HG03139 (cell line): ENCODE data around the gene SLCO2A1.

Experiments
- ATAC-seq: cut with Tn5 transposase; IDR thresholded peaks from one replicate; pipeline ENCODE4 v1.9.1; 2021; ENCODE audit not compliant: unreplicated experiment

Gene SLCO2A1

DNA sequence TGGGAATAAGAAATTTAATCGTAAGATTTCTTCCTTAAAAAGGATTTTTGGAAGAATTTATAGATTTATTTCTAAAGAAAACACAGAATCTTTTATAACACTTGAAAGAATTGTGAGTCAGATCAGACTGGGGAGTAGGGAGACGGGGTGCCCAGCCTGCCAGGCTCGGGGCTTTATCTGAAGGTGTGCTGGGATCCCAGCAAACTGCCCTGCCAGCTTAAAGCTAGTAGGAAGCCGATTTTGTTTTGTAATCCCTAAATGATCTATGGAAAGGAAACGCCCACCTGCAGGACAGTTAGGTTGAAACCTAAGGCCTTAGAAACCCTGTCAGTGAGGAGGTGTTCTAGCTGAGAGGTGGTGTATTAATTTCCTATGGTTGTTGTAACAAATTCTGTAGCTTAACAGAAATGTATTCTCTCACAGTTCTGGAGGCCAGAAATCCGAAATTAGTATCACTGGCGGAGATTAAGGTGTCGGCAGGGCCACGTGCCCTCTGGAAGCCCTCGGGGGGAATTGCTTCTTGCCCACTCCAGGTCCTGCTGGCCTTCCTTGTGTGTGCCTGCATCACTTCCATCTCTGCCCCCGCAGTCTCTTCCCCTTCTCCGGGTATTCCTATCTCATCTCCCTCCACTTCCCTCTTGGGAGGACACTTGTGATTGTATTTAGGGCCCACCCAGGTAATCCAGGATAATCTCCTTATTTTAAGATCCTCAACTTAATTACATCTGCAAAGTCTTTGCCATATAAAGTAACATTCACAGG, 114.7 kb downstream of the SLCO2A1 start:
- no peak for ATAC-seq

DNA sequence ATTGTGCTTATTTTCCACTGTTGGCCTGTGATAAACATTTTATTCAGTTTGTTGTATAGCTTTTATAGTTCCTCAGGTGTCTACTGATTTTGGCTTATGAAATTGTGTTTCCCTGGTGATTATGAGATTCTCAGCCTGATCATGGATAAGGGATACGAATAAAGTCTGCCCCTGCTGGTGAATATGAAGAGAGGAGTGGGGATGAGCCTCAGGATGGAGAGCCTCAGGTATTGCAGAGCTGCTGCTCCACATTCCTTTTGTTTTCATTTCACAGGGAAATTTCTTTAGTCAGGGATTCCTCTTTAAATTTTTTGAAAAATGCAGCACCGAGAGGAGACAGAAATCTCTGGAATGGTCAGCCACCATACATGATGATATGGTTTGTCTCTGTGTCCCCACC, 119.3 kb downstream of the SLCO2A1 start:
- no peak for ATAC-seq

DNA sequence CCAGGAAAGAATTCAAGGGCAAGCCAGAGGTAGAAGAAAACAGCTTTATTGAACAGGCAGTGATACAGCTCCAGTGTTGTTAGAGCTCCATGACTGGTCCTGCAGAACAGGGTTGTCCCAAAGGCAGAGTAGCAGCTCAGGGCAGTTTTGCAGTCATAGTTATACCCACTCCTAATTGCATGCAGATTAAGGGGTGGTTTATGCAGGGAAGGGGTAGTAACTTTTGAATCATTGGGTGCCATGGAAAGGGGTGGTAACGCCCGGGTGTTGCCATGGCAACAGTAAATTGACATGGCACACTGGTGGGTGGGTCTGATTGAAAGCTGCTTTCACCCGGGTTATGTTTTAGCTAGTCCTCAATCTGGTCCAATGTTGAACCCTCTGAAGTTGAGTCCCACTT, 124.3 kb downstream of the SLCO2A1 start:
- no peak for ATAC-seq

DNA sequence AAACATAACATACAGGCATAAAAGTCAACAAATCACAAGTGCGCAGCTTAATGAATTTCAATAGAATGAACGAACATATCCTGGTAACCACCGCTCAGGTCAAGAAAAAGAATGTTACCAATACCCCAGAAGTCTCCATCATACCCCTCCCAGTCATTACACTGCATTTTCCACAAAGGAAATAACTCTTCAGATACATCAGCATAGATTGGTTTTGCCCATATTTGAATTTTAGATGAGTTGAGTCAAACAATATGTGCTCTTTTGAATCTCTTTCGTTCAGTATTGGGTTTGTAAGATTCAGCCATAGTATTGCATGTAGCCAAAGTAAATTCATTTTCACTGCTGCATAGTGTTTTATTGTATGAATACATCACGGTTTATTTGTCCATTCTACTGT, 127.9 kb downstream of the SLCO2A1 start:
- no peak for ATAC-seq

DNA sequence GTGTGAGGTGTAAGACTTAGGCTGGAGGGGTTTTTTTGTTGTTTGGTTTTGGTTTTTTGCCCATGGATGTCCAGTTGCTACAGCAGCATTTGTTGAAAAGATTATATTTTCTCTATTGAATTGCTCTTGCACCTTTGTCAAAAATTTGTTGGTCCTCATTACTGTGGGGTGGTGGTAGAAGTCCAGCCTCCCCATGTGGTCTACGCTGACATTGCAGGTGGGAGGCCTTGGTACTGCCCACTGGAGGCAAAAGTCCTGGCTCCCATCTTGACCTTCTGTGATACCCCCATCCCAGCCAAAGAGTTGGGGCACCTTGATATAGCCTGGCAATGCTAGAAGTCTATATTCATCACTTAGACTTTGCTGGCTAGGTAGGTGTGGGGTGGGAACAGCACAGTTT, 128.6 kb downstream of the SLCO2A1 start:
- ATAC-seq, result no peak

DNA sequence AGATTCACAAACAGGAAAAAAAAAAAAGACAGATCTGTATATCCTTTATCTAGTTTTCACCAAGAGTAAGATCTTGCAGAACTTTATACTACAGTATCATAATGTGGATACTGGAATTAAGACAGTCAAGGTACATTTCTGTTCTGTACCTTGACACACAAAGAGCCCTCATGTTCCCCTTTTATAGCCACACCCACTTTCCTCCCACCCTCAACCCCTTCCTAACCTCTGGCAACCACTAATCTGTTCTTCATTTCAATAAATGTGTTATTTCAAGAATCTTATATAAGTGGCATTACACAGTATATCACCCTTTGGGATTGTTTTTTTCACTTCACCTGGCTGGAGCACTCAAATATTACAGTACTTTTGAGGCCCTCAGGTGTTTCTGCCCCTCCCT, 130.4 kb downstream of the SLCO2A1 start:
- ATAC-seq, result no peak

DNA sequence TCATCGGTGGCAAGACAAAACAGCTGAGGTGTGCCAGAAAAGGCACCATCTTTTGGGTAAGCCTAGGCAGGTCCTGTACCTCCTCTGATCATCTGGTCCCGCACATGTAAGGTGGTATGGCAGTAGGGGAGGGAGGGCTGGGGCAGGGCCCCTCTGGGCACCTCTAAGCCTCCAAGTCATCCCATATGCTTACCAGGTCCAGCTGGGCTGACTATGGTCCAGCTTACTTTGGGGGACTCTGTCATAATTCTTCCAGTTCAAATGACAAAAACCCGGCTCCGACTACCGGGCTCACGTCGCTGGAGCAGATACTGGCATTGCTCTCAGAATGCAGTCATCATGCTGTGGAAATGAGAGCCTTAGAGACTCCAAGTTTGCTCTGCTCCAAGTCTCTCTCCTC, 132.2 kb downstream of the SLCO2A1 start:
- ATAC-seq, result no peak

DNA sequence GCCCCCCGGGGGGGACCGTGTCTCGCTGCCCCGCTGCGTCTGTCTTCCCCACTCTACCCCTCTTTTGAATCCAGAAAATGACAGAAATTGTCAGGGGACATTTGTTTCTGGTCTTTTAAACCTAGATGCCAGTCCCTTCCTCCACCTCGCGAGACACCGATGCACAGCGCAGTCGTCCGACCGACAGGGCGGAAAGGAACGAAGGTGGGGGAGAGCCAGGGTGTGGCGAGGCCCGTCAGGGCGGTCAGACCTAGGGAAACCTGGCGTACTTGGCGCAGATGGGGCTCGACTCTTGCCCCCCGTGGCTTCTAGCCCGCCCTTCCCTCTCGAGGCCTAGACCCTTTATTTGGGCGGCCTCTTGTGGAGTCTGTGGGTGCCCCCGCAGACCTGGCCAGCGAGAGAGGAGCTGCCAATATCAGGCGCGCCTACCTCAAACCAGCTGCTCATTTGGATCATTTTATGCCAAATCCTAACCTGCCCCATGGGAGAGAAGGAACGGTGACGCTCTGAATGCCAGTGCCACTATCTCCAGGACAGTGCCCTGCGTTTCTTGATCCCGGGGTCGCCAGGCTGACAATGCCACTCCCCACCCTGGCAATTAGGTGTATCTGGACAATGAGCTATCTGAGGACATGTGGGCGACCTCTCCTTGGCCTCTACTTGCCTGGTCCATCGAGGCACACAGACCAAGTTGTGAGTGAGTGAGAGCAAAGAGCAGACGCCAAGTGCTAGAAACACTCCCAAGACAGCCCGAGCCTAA, 133.5 kb downstream of the SLCO2A1 start:
- ATAC-seq, result no peak

DNA sequence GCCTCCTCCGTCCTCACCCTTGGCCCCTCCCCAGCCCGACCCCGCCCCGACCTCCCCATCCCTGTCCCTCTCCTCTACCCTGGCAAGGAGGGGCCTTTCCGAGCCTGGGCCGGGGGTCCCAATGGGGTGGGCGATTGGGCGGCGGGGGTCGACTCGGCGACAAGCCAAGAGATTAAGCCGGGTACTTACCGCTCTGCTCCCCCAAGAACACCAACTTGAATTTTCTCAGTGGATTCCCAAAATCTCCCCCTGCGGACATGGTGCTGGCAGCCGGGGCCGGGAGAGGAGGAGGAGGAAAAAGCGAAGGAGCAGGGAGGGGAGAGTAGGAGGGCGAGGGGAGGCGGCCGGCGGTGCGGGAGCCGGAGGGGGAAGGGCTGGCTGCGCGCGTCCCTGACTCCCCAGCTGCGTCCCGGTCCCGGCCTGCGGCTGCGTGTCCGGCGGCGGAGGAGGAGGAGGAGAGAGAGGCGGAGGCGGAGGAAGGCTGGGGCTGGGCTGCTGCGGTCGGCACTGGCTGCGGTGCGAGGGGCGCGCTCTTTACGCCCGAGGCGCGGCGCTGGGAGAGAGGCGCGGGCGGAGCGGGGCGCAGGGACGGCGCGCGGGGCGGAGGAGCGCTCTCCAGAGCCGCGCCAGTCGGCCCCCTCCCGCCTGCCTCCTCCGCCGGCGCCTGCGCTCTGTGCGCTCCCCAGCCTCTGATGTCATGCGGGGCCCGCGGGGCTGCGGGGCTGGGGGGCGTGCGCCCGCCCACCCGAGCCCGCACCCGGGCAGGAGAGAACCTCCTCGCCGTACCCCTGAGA, 134.3 kb downstream of the SLCO2A1 start, which contains the start of gene RAB6B:
Gene RAB6B, minus strand, starts transcription at position 675 of the 794 bp plus-strand sequence. Its CDS starts 416 bp downstream, at position 259.
- ATAC-seq, result no peak

DNA sequence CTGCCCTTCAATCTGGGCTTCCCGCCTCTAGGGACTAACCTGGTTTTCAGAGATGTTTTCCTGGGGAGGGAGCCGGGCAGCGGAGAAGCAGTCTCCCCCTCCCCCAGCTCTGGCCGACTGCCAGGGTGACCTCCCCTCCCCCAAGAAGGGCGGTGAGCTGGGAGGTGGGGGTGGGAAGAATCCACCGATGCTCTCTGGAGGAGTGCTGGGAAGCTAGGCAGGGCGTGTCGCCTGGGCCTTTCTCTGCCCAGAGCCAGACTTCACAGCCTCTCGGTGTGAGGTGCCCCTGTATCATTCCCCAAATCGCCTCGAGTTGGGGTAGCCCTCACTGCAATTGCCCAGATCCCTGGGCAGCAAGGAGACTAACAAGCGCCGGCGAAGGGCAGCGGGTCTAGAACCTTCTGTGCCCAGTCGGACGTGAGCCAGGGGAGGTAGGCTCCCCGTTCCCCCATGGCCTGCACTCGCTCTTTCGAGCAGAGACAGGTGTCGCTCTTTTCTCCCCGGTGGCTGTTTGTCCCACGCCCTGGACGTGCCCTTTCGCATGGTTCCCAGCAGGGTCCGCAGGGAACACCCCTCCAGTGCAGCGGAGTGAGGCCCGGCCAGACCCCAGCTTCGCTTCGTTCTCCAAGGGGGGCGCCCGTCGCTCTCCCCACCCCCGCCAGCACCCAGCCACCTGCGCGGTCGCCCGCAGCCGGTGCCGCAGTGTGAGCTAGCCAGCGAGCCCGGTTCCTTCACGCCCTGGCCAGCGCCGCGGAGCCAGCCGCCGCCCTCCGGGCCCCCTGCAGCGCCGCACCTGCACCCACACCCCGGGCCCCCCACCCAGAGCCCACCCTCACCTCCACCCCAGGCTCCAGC, 135.1 kb downstream of the SLCO2A1 start:
- ATAC-seq, result no peak

DNA sequence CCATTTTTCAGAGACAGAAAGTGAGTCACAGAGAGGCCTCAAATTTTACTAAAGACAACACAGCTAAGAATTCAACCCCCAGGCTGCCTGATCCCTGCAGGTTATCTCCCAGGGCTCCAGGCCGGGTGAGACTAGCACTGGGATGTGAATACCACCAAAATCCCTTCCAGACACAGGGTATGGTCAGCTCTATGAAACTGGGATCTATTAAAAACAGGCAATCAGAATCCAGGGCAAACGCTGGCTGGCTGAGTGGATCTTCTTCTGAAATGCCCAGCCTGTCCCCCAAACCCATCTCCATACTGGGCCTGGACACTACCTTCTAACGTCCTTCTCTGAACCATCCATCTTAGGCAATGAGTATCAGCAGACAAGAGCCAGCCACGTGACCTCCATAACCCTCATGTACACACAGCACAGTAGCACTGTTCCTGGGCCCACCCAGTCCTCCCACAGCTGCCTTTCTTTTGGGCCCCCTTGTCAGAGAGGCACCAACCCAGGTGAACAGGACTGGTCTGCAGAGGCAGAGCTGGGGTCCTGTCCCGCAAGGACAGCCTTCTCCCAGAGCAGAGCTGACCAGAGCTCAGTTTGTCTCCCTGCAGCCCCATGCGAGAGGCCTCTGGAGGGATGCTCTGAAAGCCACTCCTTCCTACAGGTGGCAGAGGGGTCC, 135.9 kb downstream of the SLCO2A1 start:
- ATAC-seq, result no peak

DNA sequence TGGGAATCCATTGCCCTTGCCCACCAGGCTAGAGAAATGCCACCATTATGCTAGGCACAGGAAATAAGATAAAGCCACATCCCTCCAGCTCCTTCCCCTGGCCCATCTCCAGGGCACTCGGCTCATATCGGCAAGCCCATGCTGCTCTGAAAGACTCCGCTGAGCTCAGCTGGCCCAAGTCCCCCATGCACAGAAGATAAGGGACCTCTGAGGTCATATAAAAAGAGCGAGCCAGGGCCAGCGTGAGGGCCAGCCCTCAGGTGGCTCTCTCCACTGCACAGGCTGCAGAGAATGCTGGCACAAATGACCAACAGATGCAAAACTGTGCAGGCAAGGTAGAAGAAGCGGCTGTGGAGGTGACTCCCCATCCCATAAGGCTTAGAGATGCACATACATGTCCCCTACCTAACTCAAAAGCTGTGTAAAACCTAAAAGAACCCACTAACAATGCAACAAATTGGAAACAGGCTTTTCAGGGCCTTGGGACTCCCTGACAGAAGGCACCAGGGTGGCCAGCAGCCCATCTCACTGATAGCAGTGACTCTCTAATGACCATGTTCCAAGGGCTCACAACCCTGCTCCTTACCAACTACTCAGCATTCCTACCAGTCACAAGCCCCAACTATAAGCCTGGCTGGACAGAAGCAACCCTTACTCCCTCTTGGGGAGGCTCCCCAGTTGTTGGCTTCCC, 137.0 kb downstream of the SLCO2A1 start:
- ATAC-seq, result no peak

DNA sequence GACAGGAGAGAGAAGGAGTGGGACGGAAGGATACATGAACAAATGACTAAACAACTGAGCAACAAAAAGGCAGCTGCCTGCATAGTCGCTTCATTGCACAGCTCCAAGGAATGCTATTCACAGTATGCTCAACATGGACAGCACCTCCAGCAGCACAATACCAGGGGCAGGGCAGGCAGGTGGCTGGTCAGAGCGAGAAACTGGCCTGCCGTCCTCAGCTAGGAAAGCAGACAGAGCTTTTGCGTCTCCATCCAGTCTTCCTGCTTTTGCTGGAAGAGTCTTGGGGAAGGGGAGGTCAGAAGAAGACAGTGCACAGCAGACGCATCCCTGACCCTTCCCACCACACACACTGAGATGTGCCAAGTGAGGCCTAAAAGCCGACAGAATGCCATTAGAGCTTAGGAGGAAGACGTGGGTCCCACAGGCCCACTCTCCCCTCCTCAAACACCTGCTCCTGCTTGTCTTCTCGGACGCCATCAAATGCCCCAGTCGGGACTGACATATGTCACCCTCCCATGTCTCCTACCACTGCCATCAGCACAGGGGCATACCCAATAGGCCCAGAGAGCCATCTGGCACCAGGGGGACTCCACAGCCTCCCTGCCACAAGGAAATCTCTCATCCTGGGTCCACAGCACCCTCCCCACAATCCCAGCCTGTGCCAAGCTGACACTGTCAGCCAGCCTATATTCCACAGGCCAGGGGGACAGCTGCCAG, 137.9 kb downstream of the SLCO2A1 start:
- ATAC-seq, result no peak

DNA sequence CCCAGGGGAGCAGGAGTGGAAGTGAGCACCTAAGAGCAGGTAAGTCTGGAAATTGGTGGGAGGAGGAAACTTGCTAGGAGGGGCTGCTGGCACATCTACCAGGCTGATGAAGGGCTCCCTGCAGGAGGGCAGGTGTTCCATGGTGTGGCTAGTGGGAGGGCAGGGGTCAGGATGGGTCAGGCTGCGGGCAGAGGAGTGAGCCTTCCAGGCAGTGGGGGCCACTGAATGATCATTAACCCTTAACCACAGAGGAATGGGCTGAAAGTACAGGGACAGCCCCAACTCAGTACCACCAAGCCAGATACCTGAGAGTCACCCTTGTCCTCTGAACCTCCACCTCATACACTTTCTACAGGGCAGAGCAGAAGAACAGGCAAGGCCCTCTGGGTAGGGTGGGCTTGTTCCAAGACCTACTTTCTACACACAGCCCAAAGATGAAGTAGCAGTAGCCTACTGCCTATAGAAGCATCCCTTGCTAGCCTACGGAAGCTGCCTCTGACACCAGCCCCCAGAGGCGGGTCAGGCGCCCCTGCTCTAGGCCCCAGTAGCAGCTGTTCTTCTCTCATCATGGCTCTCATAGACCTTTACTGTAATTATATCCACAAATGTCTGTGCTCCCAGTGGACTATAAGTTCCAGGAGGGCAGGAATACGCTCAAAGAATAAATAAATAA, 138.6 kb downstream of the SLCO2A1 start:
- ATAC-seq, result no peak

DNA sequence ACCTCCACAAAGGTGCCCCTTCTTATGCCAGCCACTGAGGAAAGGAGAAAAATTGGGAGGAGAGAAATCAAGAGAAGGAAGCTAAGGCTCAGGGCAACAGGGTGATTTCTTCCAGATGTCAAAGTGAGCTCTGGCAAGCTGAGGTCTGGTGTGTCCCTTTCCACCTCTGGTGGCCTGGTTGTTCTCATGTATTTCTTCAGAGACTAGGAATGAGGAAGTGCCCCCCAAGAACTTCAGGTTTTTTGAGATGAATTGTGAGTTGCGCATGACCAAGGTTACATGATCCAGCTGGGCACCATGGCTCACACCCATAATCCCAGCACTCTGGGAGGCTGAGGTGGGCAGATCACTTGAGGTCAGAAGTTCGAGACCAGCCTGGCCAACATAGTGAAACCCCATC, 139.7 kb downstream of the SLCO2A1 start:
- no peak for ATAC-seq

DNA sequence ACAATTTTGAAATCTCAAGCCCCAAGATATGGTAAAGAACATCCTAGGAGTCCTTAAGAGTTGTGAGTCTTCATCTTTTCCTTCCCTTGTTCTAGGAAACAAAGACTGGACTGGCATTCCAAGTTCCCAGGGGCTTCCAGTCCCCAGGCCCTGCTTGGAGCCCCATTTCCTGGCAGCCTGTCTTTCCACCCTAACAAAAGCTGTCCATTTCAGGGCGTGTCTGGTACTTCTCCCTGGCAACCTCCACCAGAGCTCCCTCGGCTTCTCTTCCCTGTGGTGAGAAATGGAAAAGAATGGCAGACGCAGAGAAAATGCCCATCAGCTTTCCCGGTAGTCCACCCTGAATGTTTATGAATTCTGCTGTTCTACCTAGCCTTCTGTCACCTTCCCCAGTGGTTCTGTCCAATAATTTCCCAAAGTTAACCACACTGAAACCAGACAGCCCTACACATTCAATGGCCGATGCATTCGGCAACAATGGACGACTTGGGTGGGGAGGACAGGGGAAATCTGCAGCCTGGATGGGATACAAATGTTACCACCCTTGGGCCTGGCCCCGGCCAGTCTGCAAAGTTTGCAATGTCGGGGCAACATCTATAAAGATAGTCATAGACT, 140.9 kb downstream of the SLCO2A1 start:
- no peak for ATAC-seq

DNA sequence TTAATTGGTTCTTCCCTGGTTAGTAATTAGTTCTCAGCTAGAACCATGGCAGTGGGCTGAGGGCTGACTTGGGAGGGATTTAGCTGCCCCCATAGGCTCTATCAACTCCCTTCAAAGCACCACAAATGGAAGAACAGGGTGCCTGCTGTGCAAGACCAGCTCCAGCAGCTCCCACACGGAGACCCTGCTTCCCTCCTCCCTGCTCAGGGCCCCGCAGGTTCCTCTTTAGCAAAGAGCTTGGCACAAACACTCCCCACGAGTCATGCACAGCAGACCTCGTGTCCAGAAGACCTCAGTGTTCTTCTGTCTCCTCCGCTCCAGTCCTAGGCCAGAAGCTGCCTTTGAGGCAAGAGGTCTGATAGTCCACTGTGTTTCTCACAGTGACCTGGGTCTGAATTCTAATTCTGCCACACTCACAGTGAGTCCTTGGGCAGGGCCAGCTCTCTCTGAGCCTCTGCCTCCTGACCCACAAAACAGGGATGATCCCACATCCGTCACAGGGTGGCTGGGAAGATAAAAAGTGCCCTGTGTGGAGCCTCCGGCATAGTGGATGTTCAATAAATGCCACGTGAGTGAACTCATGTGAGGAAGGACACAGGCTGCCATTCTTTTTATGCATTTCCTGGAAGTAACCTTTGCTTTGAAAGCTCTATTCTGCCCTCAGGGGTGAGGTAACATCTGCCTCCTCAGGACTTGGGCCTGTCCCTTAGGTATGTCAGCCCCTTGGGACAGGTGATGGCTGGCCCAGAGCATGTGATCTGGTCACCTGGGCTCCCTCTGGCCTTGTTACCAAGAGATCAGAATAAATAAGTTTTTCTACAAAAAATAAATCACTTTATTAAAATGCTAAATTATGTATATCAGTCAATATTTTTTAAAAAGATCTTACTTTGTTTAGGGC, 141.7 kb downstream of the SLCO2A1 start:
- ATAC-seq, result no peak
